ENCODE measurements around the gene TMCC3. TPM values are rescaled to one million over a fixed set of nuclear protein-coding genes. Genes with fewer than 3 reads are reported as not detected.

TMCC3 gene
- polyA plus RNA-seq, 1 donor from 2014 or later = 1.9 TPM

GRCh38 chr12:94525951-94526350 lies 124.4 kb downstream of the TMCC3 start:
- H3K4me3 ChIP-seq (ENCODE audit: low read length) = no peak overlapping the region
- H3F3A ChIP-seq (ENCODE audit: insufficient read depth, low read length, poor library complexity, severe bottlenecking) = no peaks in the 10 kb centered on the region
- H3K36me3 ChIP-seq (ENCODE audit: insufficient read depth, low read length) = no peaks in the 10 kb centered on the region
- no peaks in the 10 kb centered on the region for H4K20me1 ChIP-seq (ENCODE audit: insufficient read depth)
- no peaks in the 10 kb centered on the region for H3K9me3 ChIP-seq (ENCODE audit: low read length)
- H3K9ac ChIP-seq (ENCODE audit: low read length) = no peak overlapping the region
- no peak overlapping the region for H2AFZ ChIP-seq (ENCODE audit: low read depth, low read length)
- H3K9me2 ChIP-seq (ENCODE audit: insufficient read depth, low read length) = no peaks in the 10 kb centered on the region
- H3K4me2 ChIP-seq (ENCODE audit: low read length) = no peak overlapping the region
- H3K27me3 ChIP-seq (ENCODE audit: insufficient read depth, low read depth, low read length) = no peaks in the 10 kb centered on the region
- TF ChIP-seq EP300 (conservative IDR thresholded peaks at IDR 0.05; ENCODE audit: poor library complexity, severe bottlenecking) = no peak
- no peak for TF ChIP-seq SMC3 (conservative IDR thresholded peaks at IDR 0.05; ENCODE audit: poor library complexity)
- no peak for TF ChIP-seq MXI1 (conservative IDR thresholded peaks at IDR 0.05; ENCODE audit: poor library complexity, severe bottlenecking)
- no peak for TF ChIP-seq REST (IDR thresholded peaks at IDR 0.05; ENCODE audit: borderline replicate concordance)
- no peak for TF ChIP-seq EZH2 (IDR thresholded peaks at IDR 0.05; ENCODE audit: borderline replicate concordance, insufficient read depth, low read length, poor library complexity, severe bottlenecking)
- TF ChIP-seq TAF1 (IDR thresholded peaks at IDR 0.05; ENCODE audit: low read depth) = no peak
- TF ChIP-seq RAD21 (conservative IDR thresholded peaks at IDR 0.05) = no peak
- no peak for TF ChIP-seq CTCF (IDR thresholded peaks at IDR 0.05; ENCODE audit: poor library complexity, severe bottlenecking)
- no peaks in the 10 kb centered on the region for H3K79me2 ChIP-seq (replicated peaks; ENCODE audit: insufficient read depth, low read length)
- no peak overlapping the region for H3K27ac ChIP-seq (ENCODE audit: low read length)

Small RNAs within 50 kb of the gene (small RNA-seq; reads per million reads assigned to genes)
- gene LSM3P2 (0 reads per million in 3 experiments), gene MIR5700 (0 reads per million in 3 experiments)

Other genes with a start within 250 kb of the TMCC3 start
- gene CEP83, start 190.7 kb downstream of the TMCC3 start, polyA plus RNA-seq = 8.1 and 19.5 TPM in 2 replicates

Measured in neural cell (in vitro differentiated cells).